SK-N-SH (cell line): ENCODE measurements around the gene TAF1B.
"Not testable (repeated sequence)": the region's sequence is repeated elsewhere in the genome, so short reads cannot be mapped to it uniquely, and the experiment has no call there.

ENCODE experiments used
- CTCF ChIP-seq: fragments of 200-600 bp; sonication (generic); IDR thresholded peaks from 2 replicates; pipeline ENCODE4 v1.6.1; 2017; ENCODE audit warnings: antibody characterized with exemption, mild to moderate bottlenecking, moderate library complexity
- RAD21 ChIP-seq: IDR thresholded peaks from 2 replicates; pipeline ENCODE4 v1.6.1; 2012; ENCODE audit warnings: mild to moderate bottlenecking, low read length

GRCh38 chr2:9927020-9927419 lies 83.7 kb downstream of the TAF1B start:
- TF ChIP-seq CTCF, RAD21: not testable (repeated sequence)
